ENCODE data around the gene PAXIP1.

DNA sequence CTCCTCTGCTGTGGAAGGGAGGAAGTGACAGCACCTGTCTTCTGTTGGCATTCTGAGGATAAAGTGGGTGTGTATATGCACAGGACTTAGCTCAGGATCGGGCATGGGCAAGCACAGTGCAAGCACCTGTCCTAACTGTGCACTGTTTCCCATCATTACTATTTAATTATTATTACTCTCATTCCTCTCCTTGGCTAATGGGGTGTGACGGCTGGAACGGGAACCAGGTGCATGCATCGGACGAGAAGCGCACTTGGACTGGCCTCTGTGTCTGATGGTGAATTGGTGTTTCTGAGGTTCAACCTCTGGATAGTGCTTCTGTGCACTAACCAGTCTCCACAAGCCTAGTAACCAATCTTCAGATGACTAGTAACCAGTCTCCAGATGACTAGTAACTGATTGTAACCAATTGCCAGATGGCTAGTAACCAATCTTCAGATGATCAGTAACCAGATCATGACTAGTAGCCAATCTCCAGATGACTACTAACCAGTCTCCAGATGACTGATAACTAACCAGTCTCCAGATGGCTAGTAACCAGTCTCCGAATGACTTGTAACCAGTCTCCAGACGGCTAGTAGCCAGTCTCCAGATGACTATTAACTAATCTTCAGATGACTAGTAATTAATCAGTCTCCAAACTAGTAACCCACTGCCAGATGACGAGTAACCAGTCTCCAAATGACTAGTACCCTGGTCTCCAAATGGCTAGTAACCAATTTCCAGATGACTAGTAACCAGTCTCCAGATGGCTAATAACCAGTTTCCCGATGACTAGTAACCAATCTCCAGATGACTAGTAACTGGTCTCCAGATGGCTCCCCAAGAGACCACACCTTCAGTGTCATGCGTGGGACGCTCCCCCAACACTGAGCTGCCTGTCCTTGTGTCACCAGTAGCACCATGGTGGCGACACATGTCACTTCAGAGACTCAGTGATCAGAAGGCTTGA is 85.8 kb downstream of the PAXIP1 start:
- TF ChIP-seq, protein P1, sequence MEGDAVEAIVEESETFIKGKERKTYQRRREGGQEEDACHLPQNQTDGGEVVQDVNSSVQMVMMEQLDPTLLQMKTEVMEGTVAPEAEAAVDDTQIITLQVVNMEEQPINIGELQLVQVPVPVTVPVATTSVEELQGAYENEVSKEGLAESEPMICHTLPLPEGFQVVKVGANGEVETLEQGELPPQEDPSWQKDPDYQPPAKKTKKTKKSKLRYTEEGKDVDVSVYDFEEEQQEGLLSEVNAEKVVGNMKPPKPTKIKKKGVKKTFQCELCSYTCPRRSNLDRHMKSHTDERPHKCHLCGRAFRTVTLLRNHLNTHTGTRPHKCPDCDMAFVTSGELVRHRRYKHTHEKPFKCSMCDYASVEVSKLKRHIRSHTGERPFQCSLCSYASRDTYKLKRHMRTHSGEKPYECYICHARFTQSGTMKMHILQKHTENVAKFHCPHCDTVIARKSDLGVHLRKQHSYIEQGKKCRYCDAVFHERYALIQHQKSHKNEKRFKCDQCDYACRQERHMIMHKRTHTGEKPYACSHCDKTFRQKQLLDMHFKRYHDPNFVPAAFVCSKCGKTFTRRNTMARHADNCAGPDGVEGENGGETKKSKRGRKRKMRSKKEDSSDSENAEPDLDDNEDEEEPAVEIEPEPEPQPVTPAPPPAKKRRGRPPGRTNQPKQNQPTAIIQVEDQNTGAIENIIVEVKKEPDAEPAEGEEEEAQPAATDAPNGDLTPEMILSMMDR (conservative IDR thresholded peaks at IDR 0.05; ENCODE audit: low read depth, low read length): no peak
- TF ChIP-seq EZH2 (IDR thresholded peaks at IDR 0.05; ENCODE audit: borderline replicate concordance, low read depth, low read length, poor library complexity, severe bottlenecking): no peak
